ENCODE measurements around the gene C1R.

C1R gene

GRCh38 chr12:7096006-7096932, 4.0 kb upstream of the C1R start:
- DNase-seq = no peak

- no peak for DNase-seq
Observed at GRCh38 chr12:7093892-7094291, 1.6 kb upstream of the C1R start.

- no peak for DNase-seq
Observed at GRCh38 chr12:7093486-7093885, 1.2 kb upstream of the C1R start.

- no peak for DNase-seq
Observed at GRCh38 chr12:7092986-7093460, 778 bp upstream of the C1R start.

- DNase-seq = no peak
Observed at GRCh38 chr12:7091660-7092228, 501 bp downstream of the C1R start.

- no peak for DNase-seq
Observed at GRCh38 chr12:7091171-7091570, 1.1 kb downstream of the C1R start.

- no peak for DNase-seq
Observed at GRCh38 chr12:7090222-7090998, 1.8 kb downstream of the C1R start.

GRCh38 chr12:7089196-7089871, 2.9 kb downstream of the C1R start:
- no peak for DNase-seq

- no peak for DNase-seq
Observed at GRCh38 chr12:7083125-7083524, 9.1 kb downstream of the C1R start.

GRCh38 chr12:7081037-7081436, 11.2 kb downstream of the C1R start:
- no peak for DNase-seq

GRCh38 chr12:7079826-7080125, 12.5 kb downstream of the C1R start:
- DNase-seq = no peak

- DNase-seq = no peak
Observed at GRCh38 chr12:7078163-7078562, 14.1 kb downstream of the C1R start.

GRCh38 chr12:7076493-7076892, 15.8 kb downstream of the C1R start:
- DNase-seq = no peak

- no peak for DNase-seq
Observed at GRCh38 chr12:7075939-7076338, 16.3 kb downstream of the C1R start.

- no peak for DNase-seq
Observed at GRCh38 chr12:7075518-7075917, 16.7 kb downstream of the C1R start.

GRCh38 chr12:7073946-7074345, 18.3 kb downstream of the C1R start:
- DNase-seq = no peak

GRCh38 chr12:7072554-7072953, 19.7 kb downstream of the C1R start:
- no peak for DNase-seq

GRCh38 chr12:7072035-7072434, 20.2 kb downstream of the C1R start:
- no peak for DNase-seq

- no peak for DNase-seq
Observed at GRCh38 chr12:7069386-7069785, 22.9 kb downstream of the C1R start.

GRCh38 chr12:7068994-7069346, 23.3 kb downstream of the C1R start:
- DNase-seq = no peak

- DNase-seq = no peak
Observed at GRCh38 chr12:7068240-7068993, 23.8 kb downstream of the C1R start.

GRCh38 chr12:7067096-7067495, 25.1 kb downstream of the C1R start:
- no peak for DNase-seq

- DNase-seq = no peak
Observed at GRCh38 chr12:7066596-7066995, 25.6 kb downstream of the C1R start.

Data from activated CD4-positive, alpha-beta T cell treated with anti-CD3 and anti-CD28 coated beads, Interleukin-2, amount 50 U/mL, for 16 hours (primary cell).